ENCODE results near the gene CNPY1. TPM values are rescaled to one million over a fixed set of nuclear protein-coding genes. Genes with fewer than 3 reads are reported as not detected.

The CNPY1 gene
- total RNA-seq, 1 experiment from 2014 or later, result not detected

DNA sequence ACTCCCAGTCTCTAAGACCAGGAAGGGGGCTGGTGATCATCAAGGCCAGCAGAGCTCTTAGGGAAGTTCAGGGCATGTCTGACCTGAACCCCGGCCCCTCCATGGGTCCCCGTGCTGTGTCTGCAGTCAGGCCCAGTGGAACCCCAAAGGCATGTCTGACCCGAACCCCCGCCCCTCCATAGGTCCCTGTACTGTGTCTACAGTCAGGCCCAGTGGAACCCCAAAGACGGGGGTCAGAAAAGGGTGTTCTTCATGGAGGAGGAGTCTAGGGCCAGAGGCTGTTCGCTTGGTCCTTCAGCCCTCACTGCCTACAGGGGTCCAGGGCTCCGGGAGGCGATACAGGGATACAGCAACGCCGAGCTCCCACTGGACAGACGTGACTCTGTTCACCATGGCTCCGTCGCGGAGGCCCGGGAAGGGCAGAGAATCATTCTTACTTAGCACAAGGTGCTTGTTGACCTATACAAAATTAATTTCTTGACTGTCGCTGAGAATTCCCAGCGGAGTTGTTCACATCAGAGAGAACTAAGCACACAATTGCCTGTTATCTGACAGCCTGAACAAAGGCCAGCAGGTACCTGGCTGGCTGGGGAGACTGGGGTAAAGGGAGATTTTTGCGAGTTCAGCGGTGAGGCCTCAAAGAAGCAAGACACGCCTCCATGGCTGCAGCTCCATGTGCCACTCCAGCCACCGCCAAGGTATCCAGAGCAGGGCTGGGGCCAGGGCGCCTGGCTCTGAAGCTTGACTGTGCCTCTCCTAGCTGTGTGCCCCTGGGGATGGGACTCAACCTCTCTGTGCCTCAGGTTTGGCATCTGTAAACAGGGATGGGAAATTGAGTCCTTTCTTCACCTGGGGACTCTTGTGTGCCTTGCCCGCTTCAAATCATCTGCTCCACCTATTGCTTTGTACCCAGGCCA, 61.6 kb downstream of the CNPY1 start:
- Histone ChIP-seq H3K4me1 (replicated peaks; ENCODE audit: insufficient read depth) (no peaks in the 10 kb centered on the region), H3F3A (ENCODE audit: insufficient read depth, low read depth) (peaks cover 5% of the 10 kb centered on the region; the same call in 1 of the 2 replicates), H3K4me3 (no peak overlapping the region), H3K4me2 (no peak overlapping the region), H3K9me3 (ENCODE audit: insufficient read depth, low read depth) (peaks cover 5% of the 10 kb centered on the region; the same call in 1 of the 2 replicates), H3K36me3 (ENCODE audit: low read depth) (no peaks in the 10 kb centered on the region), H3K27me3 (ENCODE audit: insufficient read depth, low read depth) (peaks cover 99% of the 10 kb centered on the region), H3K9me2 (ENCODE audit: insufficient read depth) (no peaks in the 10 kb centered on the region), H3K27ac (no peak overlapping the region), H4K20me1 (ENCODE audit: insufficient read depth) (no peaks in the 10 kb centered on the region), H3K79me2 (ENCODE audit: low read depth) (no peaks in the 10 kb centered on the region), H2AFZ (no peak overlapping the region)
- no peak for DNase-seq
- TF ChIP-seq EZH2 (IDR thresholded peaks at IDR 0.05; ENCODE audit: low read depth), result no peak
- TF ChIP-seq, protein P1, sequence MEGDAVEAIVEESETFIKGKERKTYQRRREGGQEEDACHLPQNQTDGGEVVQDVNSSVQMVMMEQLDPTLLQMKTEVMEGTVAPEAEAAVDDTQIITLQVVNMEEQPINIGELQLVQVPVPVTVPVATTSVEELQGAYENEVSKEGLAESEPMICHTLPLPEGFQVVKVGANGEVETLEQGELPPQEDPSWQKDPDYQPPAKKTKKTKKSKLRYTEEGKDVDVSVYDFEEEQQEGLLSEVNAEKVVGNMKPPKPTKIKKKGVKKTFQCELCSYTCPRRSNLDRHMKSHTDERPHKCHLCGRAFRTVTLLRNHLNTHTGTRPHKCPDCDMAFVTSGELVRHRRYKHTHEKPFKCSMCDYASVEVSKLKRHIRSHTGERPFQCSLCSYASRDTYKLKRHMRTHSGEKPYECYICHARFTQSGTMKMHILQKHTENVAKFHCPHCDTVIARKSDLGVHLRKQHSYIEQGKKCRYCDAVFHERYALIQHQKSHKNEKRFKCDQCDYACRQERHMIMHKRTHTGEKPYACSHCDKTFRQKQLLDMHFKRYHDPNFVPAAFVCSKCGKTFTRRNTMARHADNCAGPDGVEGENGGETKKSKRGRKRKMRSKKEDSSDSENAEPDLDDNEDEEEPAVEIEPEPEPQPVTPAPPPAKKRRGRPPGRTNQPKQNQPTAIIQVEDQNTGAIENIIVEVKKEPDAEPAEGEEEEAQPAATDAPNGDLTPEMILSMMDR (conservative IDR thresholded peaks at IDR 0.05), result no peak
- ChIA-PET CTCF (no interaction called here), POLR2A (ENCODE audit: unreplicated experiment) (no interaction called here)
- BruUV-seq (replicated peaks), result no TSS peak
- intact Hi-C loops (cut with micrococcal nuclease; ENCODE audit: unreplicated experiment), result no loop called here

DNA sequence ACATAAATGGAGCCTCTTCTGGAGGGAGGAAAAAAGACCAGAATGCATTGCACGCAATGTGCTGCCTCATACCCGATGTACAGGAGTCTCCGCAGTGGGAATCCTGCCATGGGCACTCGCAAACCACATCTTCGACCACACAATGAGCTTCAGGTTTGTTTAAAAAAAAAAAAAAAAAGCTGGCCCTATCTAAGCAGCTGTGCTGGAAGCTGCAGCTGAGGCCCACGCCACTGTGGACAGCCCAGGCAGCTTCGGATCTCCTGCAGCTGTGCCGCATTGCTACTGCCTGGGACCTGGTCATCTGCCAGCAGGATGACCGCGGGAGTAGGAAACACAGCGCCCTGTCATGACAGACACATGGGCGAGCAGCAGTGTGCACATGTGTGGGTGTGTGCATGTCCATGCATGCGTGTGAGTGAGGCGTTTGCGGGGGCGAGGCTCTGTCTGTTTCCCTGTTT, 62.5 kb downstream of the CNPY1 start:
- no peak for DNase-seq
- no peak overlapping the region for H3K4me3 ChIP-seq
- H3K79me2 ChIP-seq (ENCODE audit: low read depth), result no peaks in the 10 kb centered on the region
- ChIA-PET CTCF (no interaction called here), POLR2A (ENCODE audit: unreplicated experiment) (no interaction called here)
- TF ChIP-seq, protein P1 (conservative IDR thresholded peaks at IDR 0.05), result no peak
- TF ChIP-seq EZH2 (IDR thresholded peaks at IDR 0.05; ENCODE audit: low read depth), result peak; percentile 54; the same call in 1 of the 2 replicates
- no peaks in the 10 kb centered on the region for H3K9me2 ChIP-seq (ENCODE audit: insufficient read depth)
- H3K36me3 ChIP-seq (ENCODE audit: low read depth), result no peaks in the 10 kb centered on the region
- H3K4me2 ChIP-seq, result no peak overlapping the region
- no TSS peak for BruUV-seq (replicated peaks)
- H2AFZ ChIP-seq, result no peak overlapping the region
- H3K4me1 ChIP-seq (replicated peaks; ENCODE audit: insufficient read depth), result no peaks in the 10 kb centered on the region
- H3F3A ChIP-seq (ENCODE audit: insufficient read depth, low read depth), result peaks cover 5% of the 10 kb centered on the region; the same call in 1 of the 2 replicates
- H3K9me3 ChIP-seq (ENCODE audit: insufficient read depth, low read depth), result peaks cover 5% of the 10 kb centered on the region; the same call in 1 of the 2 replicates
- no peaks in the 10 kb centered on the region for H4K20me1 ChIP-seq (ENCODE audit: insufficient read depth)
- H3K27me3 ChIP-seq (ENCODE audit: insufficient read depth, low read depth), result peaks cover 99% of the 10 kb centered on the region
- intact Hi-C loops (cut with micrococcal nuclease; ENCODE audit: unreplicated experiment), result no loop called here
- no peak overlapping the region for H3K27ac ChIP-seq

GRCh38 chr7:155483245-155483644, 63.1 kb downstream of the CNPY1 start:
- no TSS peak for BruUV-seq (replicated peaks)
- ChIA-PET POLR2A (ENCODE audit: unreplicated experiment) (no interaction called here), CTCF (no interaction called here)
- H2AFZ ChIP-seq, result no peak overlapping the region
- no peaks in the 10 kb centered on the region for H3K4me1 ChIP-seq (replicated peaks; ENCODE audit: insufficient read depth)
- no peaks in the 10 kb centered on the region for H3K79me2 ChIP-seq (ENCODE audit: low read depth)
- no peaks in the 10 kb centered on the region for H3K9me2 ChIP-seq (ENCODE audit: insufficient read depth)
- no peak for DNase-seq
- no peak overlapping the region for H3K27ac ChIP-seq
- no peaks in the 10 kb centered on the region for H4K20me1 ChIP-seq (ENCODE audit: insufficient read depth)
- peaks cover 5% of the 10 kb centered on the region; the same call in 1 of the 2 replicates for H3K9me3 ChIP-seq (ENCODE audit: insufficient read depth, low read depth)
- no peaks in the 10 kb centered on the region for H3K36me3 ChIP-seq (ENCODE audit: low read depth)
- no peak overlapping the region for H3K4me3 ChIP-seq
- intact Hi-C loops (cut with micrococcal nuclease; ENCODE audit: unreplicated experiment), result no loop called here
- H3F3A ChIP-seq (ENCODE audit: insufficient read depth, low read depth), result peaks cover 5% of the 10 kb centered on the region; the same call in 1 of the 2 replicates
- H3K27me3 ChIP-seq (ENCODE audit: insufficient read depth, low read depth), result peaks cover 99% of the 10 kb centered on the region
- TF ChIP-seq EZH2 (IDR thresholded peaks at IDR 0.05; ENCODE audit: low read depth), result 0 out of 2 replicates have a peak, but pooled peaks have one; percentile 61
- TF ChIP-seq, protein P1 (conservative IDR thresholded peaks at IDR 0.05), result no peak
- no peak overlapping the region for H3K4me2 ChIP-seq
